Loucy (cell line): ENCODE data around the gene GABRG3.

ENCODE experiments used
- H2AFZ ChIP-seq: fragments of 200-600 bp; sonication (generic); 2 replicates; pipeline ENCODE4 v1.6.0; 2016; ENCODE audit warnings: antibody characterized with exemption, mild to moderate bottlenecking, low read length, moderate library complexity
- H3F3A ChIP-seq: fragments of 200-600 bp; 2 replicates; pipeline ENCODE4 v1.6.0; 2016; ENCODE audit warnings: antibody characterized with exemption, low read depth, mild to moderate bottlenecking
- H3K27me3 ChIP-seq: fragments of 200-600 bp; sonication (generic); 2 replicates; pipeline ENCODE4 v1.6.1; 2014; ENCODE audit warnings: low read length, mild to moderate bottlenecking; ENCODE audit not compliant: insufficient read depth, poor library complexity, severe bottlenecking
- H3K36me3 ChIP-seq: fragments of 200-600 bp; sonication (generic); 2 replicates; pipeline ENCODE4 v1.6.1; 2016; ENCODE audit warnings: low read length; ENCODE audit not compliant: insufficient read depth
- H3K4me1 ChIP-seq: fragments of 200-600 bp; sonication (generic); 2 replicates; pipeline ENCODE4 v1.5.1; 2014; ENCODE audit warnings: low read length, mild to moderate bottlenecking; ENCODE audit not compliant: insufficient read depth, poor library complexity, severe bottlenecking
- H3K4me2 ChIP-seq: fragments of 200-600 bp; sonication (generic); 2 replicates; pipeline ENCODE4 v1.6.0; 2014; ENCODE audit warnings: antibody characterized with exemption, low read length, low read depth, mild to moderate bottlenecking; ENCODE audit not compliant: poor library complexity, severe bottlenecking
- H3K4me3 ChIP-seq: fragments of 200-600 bp; sonication (generic); 2 replicates; pipeline ENCODE4 v1.5.1; 2014; ENCODE audit warnings: low read length, mild to moderate bottlenecking, mixed read lengths; ENCODE audit not compliant: poor library complexity, severe bottlenecking
- H3K79me2 ChIP-seq: fragments of 200-600 bp; sonication (generic); 2 replicates; pipeline ENCODE4 v1.6.1; 2014; ENCODE audit warnings: low read length; ENCODE audit not compliant: insufficient read depth
- H3K9ac ChIP-seq: fragments of 200-600 bp; sonication (generic); 2 replicates; pipeline ENCODE4 v1.6.0; 2014; ENCODE audit warnings: mild to moderate bottlenecking, low read depth, low read length, moderate library complexity; ENCODE audit not compliant: poor library complexity, severe bottlenecking
- H3K9me2 ChIP-seq: fragments of 200-600 bp; sonication (generic); replicated peaks from 2 replicates; pipeline ENCODE4 v1.6.1; 2016; ENCODE audit warnings: low read depth, low read length, mixed read lengths
- H3K9me3 ChIP-seq: fragments of 200-600 bp; sonication (generic); 2 replicates; pipeline ENCODE4 v1.6.1; 2014; ENCODE audit warnings: mild to moderate bottlenecking, antibody characterized with exemption, low read length, low read depth; ENCODE audit not compliant: insufficient read depth
- H4K20me1 ChIP-seq: fragments of 200-600 bp; sonication (generic); 2 replicates; pipeline ENCODE4 v1.6.0; 2014; ENCODE audit warnings: antibody characterized with exemption, low read length, mild to moderate bottlenecking; ENCODE audit not compliant: insufficient read depth, poor library complexity, severe bottlenecking
- EZH2phosphoT487 ChIP-seq: fragments of 200-600 bp; IDR thresholded peaks from 2 replicates; pipeline ENCODE4 v1.6.1; 2018; ENCODE audit warnings: antibody characterized with exemption, mild to moderate bottlenecking, moderate library complexity, borderline replicate concordance
- TF ChIP-seq, protein P1 (sequence below): fragments of 200-600 bp; sonication (generic); conservative IDR thresholded peaks from 2 replicates; pipeline ENCODE4 v1.5.1; 2014; ENCODE audit warnings: mild to moderate bottlenecking, antibody characterized with exemption, low read length

GABRG3 gene

DNA sequence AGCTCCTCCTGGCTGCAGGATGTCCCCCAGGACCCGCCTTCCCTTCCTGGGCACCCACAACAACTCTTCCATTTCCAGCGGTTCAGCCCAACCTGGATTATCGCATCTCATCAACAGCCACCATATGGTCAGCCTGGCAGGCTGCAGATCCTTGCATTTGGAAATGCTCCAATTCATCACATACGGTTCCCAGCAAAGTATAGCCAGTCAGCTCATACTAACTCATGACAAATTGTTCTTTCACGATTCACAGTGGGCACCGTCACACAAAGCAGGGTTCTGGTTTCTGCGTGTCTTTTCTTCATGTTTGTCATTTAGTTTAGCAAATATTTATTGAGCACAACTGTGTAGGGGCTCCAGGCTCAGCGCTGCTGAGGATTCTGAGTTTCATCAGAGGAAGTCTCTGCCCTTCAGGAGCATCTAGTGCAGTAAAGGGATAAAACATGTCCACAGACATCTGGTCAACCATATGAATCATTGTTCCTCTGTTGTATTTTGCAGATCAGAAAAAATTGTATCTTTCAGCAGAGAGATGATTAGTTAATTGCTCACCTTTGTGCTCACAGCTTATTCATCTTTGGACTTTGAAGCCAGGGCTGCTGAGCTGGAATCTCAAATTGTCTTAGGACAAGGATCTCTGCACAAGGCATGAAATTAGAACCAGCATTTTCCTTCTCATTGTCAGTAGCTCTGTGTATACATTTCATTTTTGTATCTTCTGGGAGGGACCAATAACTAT lies 125.1 kb downstream of the GABRG3 start:
- H3K36me3 ChIP-seq, result no peaks in the 10 kb centered on the region
- no peak overlapping the region for H3K4me2 ChIP-seq
- no peak overlapping the region for H3K9ac ChIP-seq
- H3K4me3 ChIP-seq, result no peak overlapping the region
- no peaks in the 10 kb centered on the region for H3K4me1 ChIP-seq
- no peaks in the 10 kb centered on the region for H3K79me2 ChIP-seq
- peaks cover 10% of the 10 kb centered on the region; the same call in 1 of the 2 replicates for H3K9me3 ChIP-seq
- H3F3A ChIP-seq, result no peaks in the 10 kb centered on the region
- no peaks in the 10 kb centered on the region for H3K9me2 ChIP-seq
- H3K27me3 ChIP-seq, result no peaks in the 10 kb centered on the region
- H4K20me1 ChIP-seq, result no peaks in the 10 kb centered on the region
- TF ChIP-seq EZH2phosphoT487, result no peak
- TF ChIP-seq, protein P1, sequence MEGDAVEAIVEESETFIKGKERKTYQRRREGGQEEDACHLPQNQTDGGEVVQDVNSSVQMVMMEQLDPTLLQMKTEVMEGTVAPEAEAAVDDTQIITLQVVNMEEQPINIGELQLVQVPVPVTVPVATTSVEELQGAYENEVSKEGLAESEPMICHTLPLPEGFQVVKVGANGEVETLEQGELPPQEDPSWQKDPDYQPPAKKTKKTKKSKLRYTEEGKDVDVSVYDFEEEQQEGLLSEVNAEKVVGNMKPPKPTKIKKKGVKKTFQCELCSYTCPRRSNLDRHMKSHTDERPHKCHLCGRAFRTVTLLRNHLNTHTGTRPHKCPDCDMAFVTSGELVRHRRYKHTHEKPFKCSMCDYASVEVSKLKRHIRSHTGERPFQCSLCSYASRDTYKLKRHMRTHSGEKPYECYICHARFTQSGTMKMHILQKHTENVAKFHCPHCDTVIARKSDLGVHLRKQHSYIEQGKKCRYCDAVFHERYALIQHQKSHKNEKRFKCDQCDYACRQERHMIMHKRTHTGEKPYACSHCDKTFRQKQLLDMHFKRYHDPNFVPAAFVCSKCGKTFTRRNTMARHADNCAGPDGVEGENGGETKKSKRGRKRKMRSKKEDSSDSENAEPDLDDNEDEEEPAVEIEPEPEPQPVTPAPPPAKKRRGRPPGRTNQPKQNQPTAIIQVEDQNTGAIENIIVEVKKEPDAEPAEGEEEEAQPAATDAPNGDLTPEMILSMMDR, result no peak
- H2AFZ ChIP-seq, result no peak overlapping the region

DNA sequence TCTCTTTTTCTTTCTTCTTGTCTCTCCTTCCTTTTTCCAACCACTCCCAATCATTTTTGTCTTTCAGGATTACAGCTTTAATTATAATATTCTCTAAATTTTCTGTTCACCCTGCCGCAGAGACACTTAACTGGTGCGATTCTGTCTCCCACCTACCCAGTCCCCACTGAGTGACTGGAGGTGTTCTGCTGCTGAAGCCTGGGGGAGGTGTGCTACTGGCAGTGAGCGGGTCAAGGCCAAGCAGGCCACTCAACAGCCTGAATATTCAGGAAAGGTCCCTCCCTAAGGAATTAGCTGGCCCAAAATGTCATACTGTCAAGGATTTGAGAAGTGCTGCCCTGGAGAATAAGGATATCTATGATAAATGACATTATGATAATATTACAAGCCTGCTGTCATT lies 126.5 kb downstream of the GABRG3 start:
- Histone ChIP-seq H3K36me3 (no peaks in the 10 kb centered on the region), H3K4me1 (no peaks in the 10 kb centered on the region), H3K4me2 (no peak overlapping the region), H3K79me2 (no peaks in the 10 kb centered on the region), H3K9me3 (peaks cover 5% of the 10 kb centered on the region; the same call in 1 of the 2 replicates), H2AFZ (no peak overlapping the region), H3K27me3 (no peaks in the 10 kb centered on the region), H4K20me1 (no peaks in the 10 kb centered on the region), H3K9me2 (no peaks in the 10 kb centered on the region), H3K9ac (no peak overlapping the region), H3K4me3 (no peak overlapping the region), H3F3A (no peaks in the 10 kb centered on the region)
- TF ChIP-seq, protein P1, result no peak
- TF ChIP-seq EZH2phosphoT487, result no peak

DNA sequence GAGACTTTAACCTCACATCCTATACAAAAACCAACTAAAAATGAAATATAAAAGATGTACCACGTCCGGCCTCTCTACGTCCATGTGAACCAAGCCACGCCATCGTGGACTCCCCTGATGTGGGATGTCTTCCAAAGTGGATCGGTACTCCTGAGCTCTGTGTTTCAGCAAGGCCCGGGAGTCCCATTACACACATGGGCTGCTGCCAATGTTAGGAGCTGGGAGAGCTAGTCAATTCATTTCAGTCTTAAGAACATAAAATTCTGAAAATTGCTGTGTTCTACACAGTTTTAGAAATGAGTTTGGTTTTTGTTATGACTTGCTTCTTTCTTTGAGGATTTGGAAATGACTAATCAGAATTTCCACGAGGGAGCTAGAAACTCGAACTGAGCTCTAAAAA lies 131.0 kb downstream of the GABRG3 start:
- Histone ChIP-seq H3K36me3 (no peaks in the 10 kb centered on the region), H4K20me1 (no peaks in the 10 kb centered on the region), H3K9me3 (peaks cover 4% of the 10 kb centered on the region; the same call in 1 of the 2 replicates), H3F3A (no peaks in the 10 kb centered on the region), H3K9ac (no peak overlapping the region), H2AFZ (no peak overlapping the region), H3K79me2 (no peaks in the 10 kb centered on the region), H3K4me2 (no peak overlapping the region), H3K27me3 (no peaks in the 10 kb centered on the region), H3K9me2 (0 out of 2 replicates have a peak, but pooled peaks cover 6% of the 10 kb centered on the region), H3K4me1 (no peaks in the 10 kb centered on the region), H3K4me3 (no peak overlapping the region)
- TF ChIP-seq, protein P1, result no peak
- TF ChIP-seq EZH2phosphoT487, result no peak
